HG03520 (cell line): Measurements from ENCODE around the gene FRMPD2.
"Not testable (repeated sequence)": the region's sequence is repeated elsewhere in the genome, so short reads cannot be mapped to it uniquely, and the experiment has no call there.

Experiments used
- ATAC-seq: cut with Tn5 transposase; IDR thresholded peaks from one replicate; pipeline ENCODE4 v1.9.1; 2021; ENCODE audit warnings: mild to moderate bottlenecking, moderate library complexity; ENCODE audit not compliant: unreplicated experiment

The FRMPD2 gene

DNA sequence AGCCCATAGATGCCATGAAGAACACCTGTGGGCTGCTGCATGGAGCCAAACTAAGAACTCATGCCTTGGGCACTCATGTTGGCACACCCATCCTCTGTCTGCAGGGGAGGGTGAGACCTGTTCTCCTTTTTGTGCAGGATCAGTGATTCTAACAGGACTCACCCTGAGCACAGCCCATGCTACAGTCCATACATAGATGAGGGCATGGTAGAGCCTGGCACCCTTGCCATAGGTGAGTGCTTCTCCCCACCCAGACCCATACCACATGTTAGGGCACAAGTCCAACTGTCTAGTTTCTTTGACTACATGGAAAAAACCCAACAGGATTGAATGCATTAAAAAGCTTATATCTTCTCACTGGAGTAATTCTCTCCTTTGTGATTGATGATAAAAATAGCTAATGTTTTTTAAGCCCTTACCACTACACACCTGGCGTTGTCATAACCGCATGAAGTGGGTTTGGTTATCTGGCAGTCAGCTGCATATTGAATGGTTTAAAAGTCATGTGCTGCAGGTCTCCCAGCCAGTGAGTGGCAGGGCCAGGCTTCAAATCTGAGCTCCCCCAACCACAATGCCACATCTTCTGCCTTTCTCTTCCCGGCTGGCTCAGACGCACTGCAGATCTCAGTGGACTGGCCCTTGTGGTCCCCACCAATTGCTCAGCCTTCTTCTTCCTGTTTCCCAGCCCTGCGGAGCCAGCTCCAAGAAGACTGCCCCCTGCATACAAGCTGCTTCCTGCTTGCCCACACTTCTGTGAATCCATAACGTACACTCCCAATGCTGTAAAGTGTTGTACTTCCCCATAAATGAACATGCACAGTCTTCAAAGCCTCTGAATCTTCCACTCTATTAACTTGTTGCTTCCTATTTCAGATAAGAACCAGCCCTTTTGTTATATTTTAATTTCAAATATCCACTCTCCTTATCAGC lies 120.0 kb downstream of the FRMPD2 start:
- not testable (repeated sequence) for ATAC-seq

DNA sequence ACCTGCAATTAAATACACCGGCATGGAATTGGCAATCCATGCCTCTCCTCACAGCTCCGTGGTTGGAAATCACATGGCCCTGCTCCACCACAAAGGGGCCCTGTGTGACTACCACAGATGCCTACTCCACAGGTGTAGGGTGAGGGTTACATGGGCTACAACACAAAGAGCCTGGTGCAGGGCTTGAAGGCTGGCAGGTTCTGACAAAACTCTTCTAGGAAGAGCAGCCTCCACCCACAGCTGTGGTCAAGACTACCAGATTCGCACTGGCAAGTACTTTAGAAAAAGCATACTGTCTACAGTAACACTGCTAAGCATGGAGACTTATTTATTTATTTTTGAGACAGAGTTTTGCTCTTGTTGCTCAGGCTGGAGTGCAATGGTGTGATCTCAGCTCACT lies 126.9 kb downstream of the FRMPD2 start:
- not testable (repeated sequence) for ATAC-seq

DNA sequence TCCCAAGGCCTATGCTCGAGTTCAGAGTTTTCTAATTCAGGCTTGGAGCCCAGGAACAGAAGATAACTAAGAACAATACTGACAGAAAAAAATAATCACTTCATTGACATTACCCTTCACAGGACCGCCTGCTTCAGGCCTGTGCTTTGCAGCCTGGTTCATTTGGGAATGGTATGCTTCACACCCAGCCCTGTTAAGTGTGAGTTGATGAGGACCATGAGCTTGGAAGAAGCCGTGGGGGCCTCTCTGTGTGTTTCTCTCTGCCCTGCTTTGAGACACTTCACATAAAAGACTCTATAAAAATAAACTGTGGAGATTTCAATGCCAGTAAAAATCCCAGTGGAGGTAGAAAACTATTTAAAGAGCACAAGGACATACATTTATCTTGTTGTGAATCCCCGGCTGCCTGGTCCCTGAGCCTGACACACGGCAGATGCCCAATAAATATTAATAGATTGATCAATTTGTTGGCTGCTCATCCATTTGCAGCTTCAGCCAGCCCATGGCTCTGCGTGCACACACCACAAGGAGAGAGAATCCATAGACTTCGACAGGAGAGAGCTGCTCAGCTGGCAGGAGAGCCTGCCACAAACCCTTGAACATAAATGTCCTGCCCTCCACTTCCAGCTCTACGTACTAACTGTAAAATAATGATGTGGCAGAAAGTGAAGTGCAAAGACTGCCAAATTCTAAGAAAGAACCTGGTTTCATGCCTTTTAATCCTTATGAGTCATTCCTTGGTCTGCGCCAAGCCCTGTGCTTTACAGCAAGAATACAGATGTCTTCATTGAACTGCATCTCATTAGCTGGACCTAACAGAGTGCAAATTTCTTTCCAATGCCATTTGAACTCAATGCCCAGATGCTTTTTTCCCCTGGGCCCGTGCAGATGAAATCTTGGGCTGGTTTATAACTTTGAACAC lies 130.5 kb downstream of the FRMPD2 start:
- not testable (repeated sequence) for ATAC-seq

DNA sequence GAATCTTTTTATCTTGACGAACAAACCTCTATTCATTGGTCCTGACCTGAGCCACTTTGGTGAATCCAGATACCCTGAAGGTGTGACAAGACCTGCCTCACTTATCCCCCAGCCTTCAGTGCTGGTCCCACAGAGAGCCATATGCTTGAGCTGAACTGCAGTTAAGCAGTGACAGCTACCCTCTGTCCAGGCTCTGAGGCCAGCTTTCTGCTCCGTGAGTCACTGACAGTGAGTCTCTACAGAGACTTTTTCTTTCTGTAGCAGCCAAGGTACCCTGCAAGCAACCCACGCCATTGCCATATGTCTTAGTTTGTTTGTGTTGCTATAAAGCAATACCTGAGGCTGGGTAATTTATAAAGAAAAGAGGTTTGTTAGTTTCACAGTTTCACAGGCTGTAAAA lies 133.5 kb downstream of the FRMPD2 start:
- not testable (repeated sequence) for ATAC-seq

DNA sequence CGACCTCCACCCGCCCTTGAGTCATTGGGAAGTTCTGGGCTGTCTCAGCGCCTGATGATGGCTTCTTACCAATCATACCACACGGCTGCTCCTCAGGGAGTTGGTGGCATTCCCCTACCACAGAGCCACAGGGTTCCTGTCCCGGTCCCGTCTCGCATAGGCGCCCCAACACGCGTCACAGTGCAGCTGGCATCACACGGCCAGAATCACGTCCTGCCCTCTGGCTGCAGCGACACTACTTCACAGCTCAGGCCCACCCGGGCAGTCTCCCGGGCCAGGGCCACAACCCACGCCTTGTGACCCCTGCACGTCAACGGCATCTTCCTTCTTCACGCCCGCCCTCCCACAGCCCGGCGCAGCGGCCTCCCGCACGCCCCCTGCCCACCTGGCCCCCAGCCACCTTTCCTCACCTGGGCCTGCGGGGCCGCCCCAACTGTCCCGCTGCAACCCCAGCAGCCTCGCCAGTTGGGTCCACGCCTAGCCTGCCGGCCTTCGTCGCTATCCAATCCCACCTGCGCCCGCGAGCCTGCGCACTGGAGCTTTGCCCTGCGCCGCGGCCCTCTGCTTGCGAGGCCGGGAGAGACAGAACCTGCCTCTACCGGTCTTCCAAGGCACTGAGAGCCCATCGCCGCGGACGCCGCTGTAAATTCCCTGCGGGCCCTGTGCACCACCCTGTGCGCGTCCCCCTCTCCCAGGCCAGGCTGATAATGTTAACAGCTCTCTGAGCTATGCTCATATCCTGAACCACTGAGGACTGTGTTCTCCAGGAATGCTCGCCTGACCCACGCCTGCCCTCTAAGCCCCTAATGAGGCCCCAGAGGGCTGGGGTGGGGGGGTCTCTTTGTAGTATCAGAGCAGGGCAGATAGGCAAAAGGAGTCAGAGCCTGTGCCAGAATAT lies 134.3 kb downstream of the FRMPD2 start:
- ATAC-seq, result not testable (repeated sequence)

DNA sequence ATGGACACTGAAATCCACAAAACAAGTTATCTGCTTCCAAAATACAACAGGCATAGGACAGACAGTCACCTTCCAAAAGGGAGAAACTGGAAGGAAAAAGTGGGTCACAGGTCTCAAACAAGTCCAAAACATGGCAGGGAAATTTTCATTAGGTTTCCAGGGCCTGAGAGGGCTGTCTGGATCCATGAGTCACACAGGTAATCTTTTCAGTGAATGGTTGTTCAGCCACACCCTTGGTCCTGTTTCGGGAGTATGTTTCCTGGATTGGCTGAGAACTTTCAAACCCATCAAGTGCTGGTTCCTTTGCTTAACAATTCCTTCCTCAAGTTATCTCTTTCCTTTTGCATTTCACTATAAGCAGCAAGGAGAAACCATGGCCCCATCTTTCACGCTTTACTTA lies 145.5 kb downstream of the FRMPD2 start:
- ATAC-seq, result not testable (repeated sequence)

DNA sequence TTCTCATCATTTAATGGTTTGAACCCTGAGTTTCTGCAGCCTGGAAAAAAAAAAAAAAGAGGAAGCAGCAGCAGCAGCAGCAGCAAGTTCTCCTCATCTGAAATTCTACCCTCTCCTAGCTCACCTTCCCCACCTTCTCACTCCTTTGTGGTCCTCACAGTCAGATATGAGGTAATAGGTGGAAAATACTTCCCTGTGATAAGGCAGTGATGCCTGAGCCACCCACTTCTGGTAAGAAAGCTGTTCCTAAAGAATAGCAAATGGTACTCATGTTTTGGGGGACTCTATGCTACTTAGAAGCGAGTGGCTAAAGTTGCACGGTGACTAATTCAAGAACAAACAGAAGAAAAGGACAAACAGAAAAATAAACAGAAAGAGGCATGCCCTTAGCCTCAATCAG lies 148.2 kb downstream of the FRMPD2 start:
- ATAC-seq, result not testable (repeated sequence)

DNA sequence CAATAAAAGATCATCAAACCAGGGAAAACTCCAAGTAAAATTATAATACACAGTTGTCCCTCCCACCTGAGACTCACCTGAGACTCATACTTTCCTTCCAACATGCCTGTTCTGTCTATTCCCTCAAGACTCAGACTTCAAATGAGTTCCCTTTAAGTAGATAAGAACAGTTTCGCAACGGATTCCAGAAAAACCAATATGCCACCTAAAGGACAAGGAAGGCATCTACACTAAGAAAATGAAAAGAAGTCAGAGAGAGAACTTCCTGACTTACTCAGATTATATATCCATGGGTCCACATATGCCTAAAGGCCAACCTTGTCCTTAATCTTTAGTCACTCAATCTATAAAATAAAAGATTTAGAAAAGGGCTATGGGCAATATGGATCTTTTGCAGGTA lies 148.9 kb downstream of the FRMPD2 start:
- ATAC-seq, result not testable (repeated sequence)

DNA sequence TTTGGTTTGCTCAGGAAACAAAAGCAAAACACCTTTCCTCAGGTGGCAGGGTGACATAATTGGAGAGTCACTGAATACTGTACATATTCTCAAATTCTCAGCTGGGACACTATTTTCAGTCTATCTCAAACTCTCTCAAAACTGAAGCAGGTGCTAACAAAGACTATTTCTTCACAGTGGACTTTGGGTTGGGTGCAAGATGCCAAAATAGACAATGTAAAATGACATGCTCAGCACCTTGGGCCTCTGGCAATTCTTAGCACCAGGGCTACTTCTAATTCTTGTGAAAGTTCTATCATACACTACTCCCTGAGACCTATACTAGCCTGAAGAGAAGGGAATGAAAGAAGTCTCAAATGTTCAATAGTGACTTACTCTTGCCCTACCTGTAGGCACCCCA lies 151.9 kb downstream of the FRMPD2 start:
- ATAC-seq, result not testable (repeated sequence)

DNA sequence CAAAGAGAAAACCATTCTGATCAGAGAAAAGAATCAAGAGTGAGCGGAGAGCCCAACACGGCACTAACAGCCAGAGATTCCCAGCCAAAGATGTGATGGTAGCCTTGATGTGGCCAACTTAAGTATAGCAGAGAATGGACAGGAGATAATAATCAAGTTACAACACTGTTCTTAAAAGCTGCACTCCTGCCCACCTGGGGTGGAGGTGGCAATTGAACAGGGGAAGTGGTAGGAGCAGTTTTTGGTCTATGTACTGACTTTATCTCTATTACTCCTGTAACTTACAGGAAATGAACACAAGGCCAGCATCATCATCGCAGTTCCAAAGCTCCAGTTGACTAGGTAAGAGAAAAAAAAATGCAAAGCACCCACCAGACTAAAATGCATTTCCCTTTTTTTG lies 164.2 kb downstream of the FRMPD2 start:
- ATAC-seq, result not testable (repeated sequence)
